Fibroblast of skin of left quadriceps (primary cell): ENCODE data around the gene HNRNPA0.

ENCODE experiments used
- DNase-seq, 2 experiments: peaks; one replicate each; pipeline ENCODE4 v3.0.0-alpha.2; 2013; ENCODE audit warnings: low read depth in 2 of 2

HNRNPA0 gene

DNA sequence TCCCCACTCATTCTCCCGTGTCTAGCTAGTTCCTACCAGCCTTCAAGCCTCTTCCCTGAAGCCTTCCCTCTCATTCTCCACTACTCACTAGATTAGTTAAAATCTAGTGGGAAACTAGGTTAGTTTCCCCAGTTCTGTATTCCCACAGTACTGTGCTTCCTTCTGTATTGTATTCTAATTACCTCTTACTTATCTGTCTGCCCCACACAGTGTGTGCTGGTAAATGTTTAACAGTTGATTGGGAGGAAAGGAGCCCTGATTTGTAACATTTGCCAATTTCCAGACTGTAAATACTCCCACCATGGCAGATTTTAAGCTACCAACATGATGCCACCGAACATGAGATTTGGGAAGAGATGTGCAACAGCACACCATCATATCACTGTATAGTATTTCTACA is 26.5 kb downstream of the HNRNPA0 start:
- DNase-seq = no peak

- DNase-seq = no peak
Observed at GRCh38 chr5:137724251-137724650, 29.9 kb downstream of the HNRNPA0 start.

GRCh38 chr5:137718611-137719010 is 35.6 kb downstream of the HNRNPA0 start:
- no peak for DNase-seq

GRCh38 chr5:137716337-137716736 is 37.8 kb downstream of the HNRNPA0 start:
- DNase-seq = no peak

DNA sequence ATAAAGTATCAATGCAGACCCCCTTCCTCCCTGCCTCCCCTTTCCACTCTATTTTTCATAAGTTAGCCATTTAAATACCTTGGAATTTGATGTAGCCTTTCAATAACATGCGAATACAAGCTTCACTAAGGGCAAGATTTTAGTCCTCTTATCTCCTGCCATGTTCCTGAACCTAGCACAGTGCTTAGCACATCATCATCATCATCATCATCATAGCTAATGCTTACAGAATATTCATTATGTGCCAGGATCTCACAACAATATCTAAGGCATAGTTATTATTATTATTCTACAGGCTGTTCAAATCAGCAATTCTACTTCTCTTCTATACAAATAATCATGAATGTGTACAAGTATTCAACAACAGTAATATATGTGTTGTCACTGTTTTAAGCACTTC is 38.7 kb downstream of the HNRNPA0 start:
- no peak for DNase-seq

- no peak for DNase-seq
Observed at GRCh38 chr5:137714946-137715345, 39.2 kb downstream of the HNRNPA0 start.

- no peak for DNase-seq
Observed at GRCh38 chr5:137714494-137714893, 39.7 kb downstream of the HNRNPA0 start.

DNA sequence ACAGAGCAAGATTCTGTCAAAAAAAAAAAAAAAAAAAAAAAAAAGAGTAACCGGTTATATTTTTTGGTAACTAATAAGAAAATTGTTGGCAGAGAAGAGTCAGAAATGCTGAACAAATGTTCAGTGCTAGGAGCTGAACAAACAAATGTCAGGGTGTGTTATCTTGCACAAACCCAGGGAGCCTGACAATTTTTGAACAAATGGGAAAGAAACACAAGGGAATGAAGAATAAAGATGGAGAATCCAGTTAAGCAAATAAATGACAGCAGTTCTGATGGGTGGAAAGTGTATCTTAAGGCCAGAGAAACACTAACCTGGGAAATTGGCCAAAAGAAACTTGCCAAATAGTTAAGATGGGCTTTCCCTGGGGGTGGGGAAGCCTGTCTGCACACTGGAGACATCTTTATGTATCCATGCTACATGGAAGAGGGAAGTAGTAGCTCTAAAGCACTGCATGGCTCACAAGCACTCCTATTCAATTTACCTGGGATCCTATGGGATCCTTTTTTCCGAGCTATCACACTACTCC is 42.0 kb downstream of the HNRNPA0 start:
- DNase-seq = no peak

- no peak for DNase-seq
Observed at GRCh38 chr5:137710086-137710485, 44.1 kb downstream of the HNRNPA0 start.

DNA sequence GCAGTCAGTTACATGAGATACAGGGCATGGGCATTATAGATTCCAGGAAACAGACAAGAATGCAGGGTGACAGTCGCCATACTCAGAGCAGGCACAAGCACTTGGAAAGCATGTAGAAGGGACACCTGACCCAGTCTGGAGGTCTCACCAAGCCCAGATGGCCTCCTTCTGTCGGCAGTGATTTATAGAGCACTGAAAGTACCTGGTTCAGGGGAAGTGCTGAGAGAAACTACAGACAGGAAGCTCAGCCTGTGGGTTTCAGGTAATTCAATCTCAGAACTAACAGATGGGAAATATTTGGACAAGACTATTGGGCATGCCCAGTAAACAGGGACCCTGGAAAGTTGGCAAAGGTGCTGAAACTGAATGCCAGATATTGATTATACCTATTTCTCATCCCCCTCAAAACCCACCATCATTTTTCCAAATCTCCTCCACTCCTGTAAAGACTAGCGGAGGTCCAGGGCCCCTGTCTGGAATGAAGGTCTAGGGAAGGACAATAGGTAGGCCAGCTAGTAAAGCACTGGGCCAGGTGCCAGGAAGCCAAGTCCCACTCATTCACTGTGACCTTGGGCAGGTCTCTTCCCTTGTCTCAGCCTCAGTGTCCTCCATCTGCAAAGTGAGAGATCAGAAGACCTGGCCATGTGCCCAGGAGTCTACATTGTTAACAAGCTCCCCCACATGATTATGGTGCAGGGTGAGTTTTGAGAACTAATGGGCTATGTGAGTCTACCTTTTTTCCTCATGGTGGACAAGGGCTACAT is 45.2 kb downstream of the HNRNPA0 start:
- no peak for DNase-seq

GRCh38 chr5:137708062-137708461 is 46.1 kb downstream of the HNRNPA0 start:
- no peak for DNase-seq

DNA sequence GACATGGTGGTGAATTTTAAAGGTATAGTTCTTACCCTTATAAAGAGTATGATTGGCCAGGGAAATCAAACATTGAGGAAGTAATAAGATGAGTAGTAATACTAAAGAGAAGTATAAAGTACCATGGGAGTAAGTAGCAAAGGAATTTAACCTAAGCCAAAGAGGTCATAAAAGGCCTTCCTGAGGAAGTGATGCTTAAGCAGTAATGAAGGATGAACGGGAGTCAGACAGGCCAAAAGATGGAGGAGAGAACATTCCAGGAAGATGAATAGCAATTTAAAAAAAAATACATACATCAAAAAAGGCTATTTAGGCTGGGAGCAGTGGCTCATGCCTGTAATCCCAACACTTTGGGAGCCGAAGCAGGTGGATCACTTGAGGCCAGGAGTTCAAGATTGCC is 47.3 kb downstream of the HNRNPA0 start:
- no peak for DNase-seq

GRCh38 chr5:137705106-137705505 is 49.1 kb downstream of the HNRNPA0 start:
- no peak for DNase-seq

DNA sequence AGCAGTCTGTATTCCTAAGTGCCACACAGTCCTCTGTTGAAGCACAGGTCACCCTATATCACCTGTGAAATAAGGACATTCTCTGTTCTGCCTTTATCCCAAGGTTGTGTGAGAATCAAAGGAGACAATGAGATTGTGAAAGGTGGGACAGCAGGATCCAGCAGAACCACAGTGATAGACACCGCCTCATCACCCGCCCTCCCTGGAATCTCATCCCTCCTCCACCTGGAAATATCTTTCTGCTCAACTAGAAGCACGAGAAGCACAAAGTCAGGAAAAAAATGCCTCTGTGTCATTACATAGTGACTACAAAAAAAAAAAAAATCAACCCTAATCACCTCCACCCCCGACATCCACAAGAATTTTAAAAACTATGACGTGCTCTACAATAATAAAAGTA is 50.6 kb downstream of the HNRNPA0 start:
- DNase-seq = no peak

- DNase-seq = no peak
Observed at GRCh38 chr5:137700282-137700680, 53.9 kb downstream of the HNRNPA0 start.

GRCh38 chr5:137699336-137700281 is 54.6 kb downstream of the HNRNPA0 start:
- no peak for DNase-seq

DNA sequence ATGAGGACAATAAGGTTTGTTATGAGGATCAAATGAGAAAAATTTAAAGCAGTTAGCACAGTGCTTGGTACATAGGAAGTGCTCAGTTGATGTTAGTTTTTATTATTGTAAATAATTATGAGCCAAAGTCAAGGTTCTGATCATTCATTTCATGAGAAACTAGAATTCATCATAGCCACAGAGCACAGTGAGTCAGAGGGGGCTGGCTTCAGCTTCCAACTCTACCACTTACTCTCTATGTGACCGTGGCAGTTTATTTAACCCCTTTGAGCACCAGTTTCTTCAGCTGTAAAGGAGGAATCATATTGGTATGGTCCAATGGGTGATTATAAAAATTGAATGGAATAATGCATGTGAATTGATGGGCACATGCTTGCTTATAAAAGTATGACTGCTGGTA is 57.7 kb downstream of the HNRNPA0 start:
- DNase-seq = no peak

GRCh38 chr5:137695651-137696428 is 58.3 kb downstream of the HNRNPA0 start:
- no peak for DNase-seq
